ENCODE results near the gene STAT2.
"Not testable (repeated sequence)": the region's sequence is repeated elsewhere in the genome, so short reads cannot be mapped to it uniquely, and the experiment has no call there.

STAT2 gene

DNA sequence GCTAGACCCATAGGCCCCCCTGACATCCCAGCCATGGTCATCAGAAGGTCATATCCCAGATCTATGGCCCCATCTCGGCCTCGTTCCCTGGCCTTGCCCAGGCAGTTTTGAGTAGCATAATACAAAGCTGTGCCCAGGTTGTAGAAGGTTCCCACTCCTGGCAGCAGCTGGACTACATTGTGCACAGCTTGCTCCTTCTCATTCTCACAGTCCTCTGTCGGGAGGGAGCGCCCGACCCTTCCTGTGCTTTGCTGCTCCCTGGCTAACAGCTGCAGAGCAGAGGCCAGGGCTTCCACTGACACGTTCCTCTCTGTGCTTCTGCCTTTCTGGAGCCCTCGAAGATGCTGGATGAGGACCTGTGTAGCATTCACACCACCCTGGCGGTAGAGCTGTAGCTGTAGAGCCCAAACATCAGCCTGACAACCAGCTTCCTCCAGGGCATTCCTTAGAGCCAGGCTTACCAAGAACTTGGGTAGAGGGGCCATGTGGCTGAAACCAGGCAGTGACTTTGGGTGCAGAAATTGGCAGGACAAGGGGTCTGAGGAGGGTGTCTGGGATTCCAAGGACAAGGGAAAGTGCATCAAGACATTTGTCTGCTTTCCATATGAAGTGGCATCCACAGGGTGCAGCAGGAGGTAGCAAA lies 1.7 kb upstream of the STAT2 start:
- no peak for DNase-seq

- no peak for DNase-seq
Observed at GRCh38 chr12:56358836-56359532, 923 bp downstream of the STAT2 start.

- no peak for DNase-seq
Observed at GRCh38 chr12:56351325-56351724, 8.6 kb downstream of the STAT2 start.

DNA sequence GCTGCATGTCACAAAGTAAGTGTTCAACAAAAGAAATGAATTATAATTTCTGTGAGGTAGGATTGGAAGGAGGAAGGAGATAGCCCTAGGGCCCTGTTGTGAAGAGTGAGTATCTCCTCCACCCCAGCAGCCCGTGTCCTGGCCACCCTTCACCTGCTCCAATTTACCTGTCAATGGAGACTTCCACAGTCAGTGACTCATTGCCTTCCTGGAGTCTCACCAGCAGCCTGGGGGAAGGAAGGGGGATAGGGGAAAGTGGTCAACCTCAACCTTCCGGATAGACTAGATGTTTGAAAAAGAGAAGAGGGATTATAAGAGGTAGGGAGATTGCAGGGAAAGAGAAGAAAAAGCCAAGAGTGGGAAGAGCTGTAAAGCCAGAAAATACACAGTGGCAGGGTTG lies 9.2 kb downstream of the STAT2 start:
- DNase-seq, result no peak

- DNase-seq, result no peak
Observed at GRCh38 chr12:56348776-56349175, 11.1 kb downstream of the STAT2 start.

DNA sequence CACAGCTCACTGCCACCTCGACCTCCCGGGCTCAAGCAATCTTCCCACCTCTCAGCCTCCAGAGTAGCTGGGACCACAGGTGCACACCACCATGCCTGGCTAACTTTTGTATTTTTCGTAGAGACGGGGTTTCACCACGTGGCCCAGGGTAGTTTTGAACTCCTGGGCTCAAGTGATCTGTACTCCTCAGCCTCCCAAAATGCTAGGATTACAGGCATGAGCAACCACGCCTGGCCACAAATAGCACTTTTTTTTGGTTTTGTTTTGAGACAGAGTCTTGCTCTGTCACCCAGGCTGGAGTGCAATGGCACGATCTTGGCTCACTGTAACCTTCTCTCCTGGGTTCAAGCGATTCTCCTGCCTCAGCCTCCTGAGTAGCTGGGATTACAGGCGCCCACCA lies 12.7 kb downstream of the STAT2 start:
- DNase-seq, result not testable (repeated sequence)

GRCh38 chr12:56346675-56347074 lies 13.2 kb downstream of the STAT2 start:
- DNase-seq, result no peak

GRCh38 chr12:56342290-56342689 lies 17.6 kb downstream of the STAT2 start:
- not testable (repeated sequence) for DNase-seq

DNA sequence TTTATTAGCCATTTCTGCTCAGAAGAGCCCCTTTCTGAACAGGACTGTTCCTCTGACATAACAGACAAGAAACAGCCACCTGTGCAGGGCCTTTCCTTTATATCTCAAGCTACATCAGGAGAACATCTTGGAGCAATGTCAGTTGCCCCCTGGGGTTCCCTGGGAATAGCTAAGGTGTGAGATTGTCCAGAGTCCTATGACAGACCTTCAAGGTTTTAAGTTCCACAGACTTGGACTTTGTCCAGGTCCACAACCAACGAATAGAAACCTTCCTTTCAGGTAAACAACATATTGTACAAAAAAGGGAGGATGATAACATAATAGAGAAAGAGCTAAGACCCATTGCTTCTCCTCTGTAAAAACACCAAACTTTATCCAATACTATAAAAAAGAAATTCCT lies 18.3 kb downstream of the STAT2 start:
- no peak for DNase-seq

GRCh38 chr12:56339158-56339422 lies 20.8 kb downstream of the STAT2 start:
- no peak for DNase-seq

DNA sequence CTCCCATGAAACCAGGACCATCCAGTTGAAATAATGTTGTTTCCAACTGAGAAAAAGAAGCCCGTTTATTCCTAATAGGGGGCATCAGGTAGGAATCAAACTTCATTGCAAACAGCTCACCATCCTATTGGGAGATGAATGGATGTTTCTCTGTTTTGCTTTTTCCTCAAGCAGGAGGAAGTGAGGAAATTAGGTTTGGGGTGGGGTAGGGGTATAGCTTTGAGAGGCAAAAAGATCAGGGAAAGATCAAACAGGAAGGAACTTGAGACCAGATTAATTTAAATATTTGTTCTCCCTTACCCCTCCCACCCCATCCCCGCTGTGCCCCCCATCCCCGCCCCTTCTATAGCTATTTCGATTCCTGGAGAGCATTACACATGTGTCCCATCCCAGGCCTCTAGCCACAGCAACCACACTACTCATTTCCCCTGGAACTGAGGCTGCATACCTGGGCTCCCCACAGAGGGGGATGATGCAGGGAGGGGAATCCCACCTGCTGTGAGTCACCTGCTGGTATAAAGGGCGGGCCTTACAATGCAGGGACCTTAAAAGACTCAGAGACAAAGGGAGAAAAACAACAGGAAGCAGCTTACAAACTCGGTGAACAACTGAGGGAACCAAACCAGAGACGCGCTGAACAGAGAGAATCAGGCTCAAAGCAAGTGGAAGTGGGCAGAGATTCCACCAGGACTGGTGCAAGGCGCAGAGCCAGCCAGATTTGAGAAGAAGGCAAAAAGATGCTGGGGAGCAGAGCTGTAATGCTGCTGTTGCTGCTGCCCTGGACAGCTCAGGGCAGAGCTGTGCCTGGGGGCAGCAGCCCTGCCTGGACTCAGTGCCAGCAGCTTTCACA lies 21.4 kb downstream of the STAT2 start, which contains the start of gene IL23A:
TSS of gene IL23A (plus strand) at position 577 of the 850 bp plus-strand sequence. CDS start at position 738, 161 bp downstream.
- DNase-seq, result peak; percentile 80

GRCh38 chr12:56337753-56338251 lies 22.1 kb downstream of the STAT2 start:
- no peak for DNase-seq

DNA sequence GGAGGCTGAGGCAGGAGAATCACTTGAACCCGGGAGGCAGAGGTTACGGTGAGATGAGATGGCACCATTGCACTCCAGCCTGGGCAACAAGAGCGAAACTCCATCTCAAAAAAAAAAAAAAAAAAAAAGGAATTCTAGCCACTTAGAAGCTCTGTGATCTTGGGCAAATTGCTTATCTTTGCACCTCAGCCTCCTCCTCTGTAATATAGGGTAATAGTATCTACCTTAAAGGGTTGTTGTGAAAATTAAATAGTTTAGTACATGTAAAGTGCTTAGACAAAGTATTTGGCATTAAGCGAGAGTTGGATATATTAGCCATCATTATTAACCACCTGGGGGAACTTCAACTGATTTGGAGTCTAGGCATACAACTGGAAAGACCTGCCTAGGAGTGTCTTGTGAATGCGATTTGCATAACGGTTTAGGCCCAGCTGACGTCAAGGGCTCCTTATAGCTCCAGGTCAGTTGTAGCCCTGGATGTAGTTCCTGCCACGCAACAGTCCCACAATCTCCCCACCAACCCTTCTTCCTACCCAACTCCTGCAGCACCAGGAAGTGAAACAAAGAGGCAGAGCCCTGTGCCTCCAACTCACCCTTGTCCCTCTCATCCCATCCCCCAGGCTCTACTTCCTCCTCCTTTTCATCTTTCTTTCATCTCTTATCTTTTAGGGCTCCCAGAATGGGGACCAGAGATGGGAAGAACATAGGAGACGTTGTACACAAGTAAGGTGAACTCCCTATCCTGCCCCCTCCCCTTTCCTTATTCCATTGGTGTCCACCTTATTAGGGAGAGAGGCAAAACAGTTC lies 23.3 kb downstream of the STAT2 start:
- no peak for DNase-seq

DNA sequence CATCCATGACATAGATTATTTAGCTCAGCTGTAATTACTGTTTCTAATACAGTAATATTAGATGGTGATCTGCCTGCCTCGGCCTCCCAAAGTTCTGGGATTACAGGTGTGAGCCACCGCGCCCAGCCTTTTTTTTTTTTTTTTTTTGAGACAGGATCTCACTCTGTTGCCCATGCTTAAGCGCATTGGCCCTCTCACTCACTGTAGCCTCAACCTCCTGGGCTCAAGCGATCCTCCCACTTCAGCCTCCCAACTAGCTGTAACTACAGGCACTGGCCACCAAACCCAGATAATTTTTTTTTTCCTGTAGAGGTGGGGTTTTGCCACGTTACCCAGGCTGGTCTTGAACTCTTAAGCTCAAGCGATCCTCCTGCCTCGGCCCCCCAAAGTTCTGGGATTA lies 24.4 kb downstream of the STAT2 start:
- DNase-seq, result not testable (repeated sequence)

DNA sequence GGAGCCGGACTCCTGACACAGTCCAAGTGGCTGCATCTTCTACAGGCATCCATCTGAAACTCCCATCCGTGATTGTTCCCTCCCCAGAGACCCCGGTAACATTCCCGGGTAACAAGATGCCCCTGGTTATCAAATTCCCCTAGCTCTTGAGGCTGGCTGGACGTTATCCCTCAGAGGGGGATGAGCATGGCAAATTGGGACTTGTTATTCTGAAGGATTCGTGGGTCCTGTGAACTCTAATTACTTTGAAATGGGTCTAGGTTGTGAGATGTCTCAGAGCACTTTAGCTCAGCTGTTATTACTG lies 25.5 kb downstream of the STAT2 start:
- no peak for DNase-seq

DNA sequence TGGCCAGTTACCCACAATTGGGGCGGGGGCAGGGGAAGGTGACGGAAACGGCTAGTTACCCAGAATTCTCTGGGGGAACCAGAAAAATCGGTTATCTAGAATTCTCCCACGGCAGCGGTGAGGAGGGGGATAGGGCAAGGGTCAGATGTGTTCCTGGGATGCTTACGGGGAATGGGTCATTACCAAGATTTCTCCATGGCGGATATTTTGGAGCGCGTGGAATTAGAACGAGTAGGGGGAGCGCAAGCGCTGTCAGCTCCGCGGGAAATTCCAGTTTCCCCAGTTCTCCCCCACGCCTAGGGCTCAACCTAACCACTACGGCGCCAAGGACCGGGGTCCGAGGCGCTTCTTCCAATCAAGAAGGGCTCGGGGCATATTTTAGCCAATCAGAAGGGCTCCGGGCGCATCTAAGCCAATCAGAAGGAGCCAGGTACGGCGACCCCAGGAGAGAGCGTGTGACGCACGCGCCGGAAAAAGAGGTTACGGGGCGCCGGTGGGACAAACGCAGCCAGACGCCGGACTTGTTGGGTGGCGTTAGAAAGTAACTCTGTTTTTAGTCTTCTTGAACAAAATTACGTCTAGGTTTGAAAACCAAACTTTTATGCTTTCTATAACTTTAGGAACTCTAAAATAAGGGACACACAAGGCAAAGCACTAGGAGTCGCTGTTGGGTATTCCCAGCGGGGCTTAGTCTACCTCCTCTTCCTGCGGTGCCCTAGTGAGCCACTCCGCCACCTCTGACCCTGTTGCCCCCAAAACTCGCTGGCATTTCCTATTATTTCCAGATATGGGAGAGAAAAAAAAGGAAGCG lies 26.0 kb downstream of the STAT2 start, which contains the start of gene PAN2:
TSS of gene PAN2 (minus strand) at position 322 of the 811 bp plus-strand sequence. CDS start 906 bp downstream, outside the sequence.
- DNase-seq, result peak; percentile 89

- no peak for DNase-seq
Observed at GRCh38 chr12:56333197-56333678, 26.7 kb downstream of the STAT2 start.

DNA sequence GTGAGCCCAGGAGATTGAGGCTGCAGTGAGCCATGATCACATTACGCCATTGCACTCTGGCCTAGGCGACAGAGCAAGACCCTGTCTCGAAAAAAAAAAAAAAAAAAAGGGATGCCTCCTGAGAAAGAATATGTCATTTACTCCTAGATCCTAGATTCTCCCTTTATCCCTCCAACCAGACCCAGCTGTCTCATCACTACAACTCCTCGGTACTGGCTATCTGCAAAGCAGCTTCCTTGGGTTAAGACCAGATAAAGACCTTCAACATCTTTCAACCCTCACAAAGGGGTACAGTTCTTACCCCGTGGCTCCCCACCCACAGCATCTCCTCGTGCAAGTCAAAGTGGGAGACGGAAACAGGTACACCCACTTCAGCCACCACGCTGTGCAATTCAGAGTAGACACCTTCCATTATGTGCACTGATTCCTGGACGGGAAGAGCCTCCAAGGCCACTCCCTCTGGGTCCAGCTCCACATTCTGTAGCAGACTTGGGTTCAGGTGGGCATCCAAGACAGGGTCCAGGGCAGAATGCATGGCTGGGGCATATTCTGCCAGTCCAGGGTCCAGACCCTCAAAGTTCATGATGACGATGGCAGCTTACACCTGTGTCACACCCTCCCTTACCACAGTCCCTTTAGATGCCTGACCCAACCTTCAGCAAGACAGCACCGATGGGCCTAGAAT lies 27.3 kb downstream of the STAT2 start:
- DNase-seq, result no peak

DNA sequence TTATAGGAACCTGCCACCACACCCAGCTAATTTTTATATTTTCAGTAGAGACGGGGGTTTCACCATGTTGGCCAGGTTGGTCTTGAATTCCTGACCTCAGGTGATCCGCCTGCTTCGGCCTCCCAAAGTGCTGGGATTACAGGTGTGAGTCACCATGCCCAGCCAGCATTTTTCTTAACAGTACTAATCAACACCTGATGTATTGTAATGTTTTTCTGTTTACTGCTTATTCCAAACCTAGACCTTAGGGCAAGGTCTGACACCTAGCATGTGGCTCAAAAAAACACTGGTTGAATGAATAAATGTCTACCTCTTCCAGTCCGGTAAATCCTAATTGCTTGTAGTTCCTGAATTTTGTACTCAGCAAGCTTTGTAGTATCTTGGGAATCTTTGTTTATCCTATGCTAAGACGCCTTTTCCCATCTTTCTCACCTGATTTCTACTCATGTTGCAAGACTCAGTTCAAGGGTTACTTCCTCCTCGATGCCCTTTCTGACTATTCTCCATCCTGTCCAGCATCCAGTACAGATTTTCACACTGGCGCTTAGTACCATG lies 28.9 kb downstream of the STAT2 start:
- no peak for DNase-seq

- DNase-seq, result no peak
Observed at GRCh38 chr12:56326533-56326932, 33.4 kb downstream of the STAT2 start.

DNA sequence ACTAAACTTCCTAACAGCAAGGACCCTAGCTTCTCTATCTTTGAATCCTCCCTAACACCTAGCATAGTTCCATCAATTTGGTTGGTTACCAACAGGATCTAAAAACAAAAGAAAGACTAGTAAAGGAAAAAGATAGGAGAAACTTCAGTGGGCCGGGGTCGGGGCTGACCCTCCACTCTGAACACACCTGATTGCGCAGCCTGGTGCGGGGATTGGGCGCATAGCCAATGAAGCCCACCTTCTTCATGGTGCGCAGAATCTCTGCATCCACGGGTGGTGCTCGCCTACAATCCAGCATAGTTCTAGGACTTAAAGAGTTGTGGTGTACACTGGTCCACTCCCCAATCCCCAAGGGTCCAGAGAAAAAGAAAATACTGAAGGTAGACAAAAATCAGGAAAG lies 33.8 kb downstream of the STAT2 start:
- DNase-seq, result no peak

All from activated T-cell treated with anti-CD3 and anti-CD28 coated beads, Interleukin-2, amount 50 U/mL, for 1 hour (primary cell).